Muscle layer of colon (tissue), 2 donors: ENCODE measurements around the gene TMEM184B.
A peak's percentile ranks its signal among the peaks of the same experiment; 100 is the strongest.
"Not testable (repeated sequence)": the region's sequence is repeated elsewhere in the genome, so short reads cannot be mapped to it uniquely, and the experiment has no call there.

ENCODE experiments used
- H3K27ac ChIP-seq: one replicate; pipeline ENCODE4 v1.7.0; 2013; ENCODE audit warnings: low read depth, mild to moderate bottlenecking, low read length, moderate library complexity
- H3K27me3 ChIP-seq, 2 donors: one replicate each; pipeline ENCODE4 v1.7.0; 2013; ENCODE audit warnings: low read length in 2 of 2, mild to moderate bottlenecking in 2 of 2; ENCODE audit not compliant: insufficient read depth in 2 of 2, control insufficient read depth in 1 of 2
- H3K36me3 ChIP-seq: one replicate; pipeline ENCODE4 v1.7.0; 2013; ENCODE audit warnings: mild to moderate bottlenecking, low read length; ENCODE audit not compliant: insufficient read depth
- H3K4me1 ChIP-seq: one replicate; pipeline ENCODE4 v1.7.0; 2013; ENCODE audit warnings: mild to moderate bottlenecking, low read length; ENCODE audit not compliant: insufficient read depth
- H3K4me3 ChIP-seq, 2 donors: one replicate each; pipeline ENCODE4 v1.7.0; 2013; ENCODE audit warnings: low read length in 2 of 2, low read depth in 1 of 2, mild to moderate bottlenecking in 1 of 2, moderate library complexity in 1 of 2
- H3K9ac ChIP-seq: one replicate; pipeline ENCODE4 v1.7.0; 2013; ENCODE audit warnings: low read length
- H3K9me3 ChIP-seq: one replicate; pipeline ENCODE4 v1.7.0; 2013; ENCODE audit warnings: mild to moderate bottlenecking, low read length
- donor health status: abdominal sarcoma.
- donor health status: Adenocarcinoma of cecum.

TMEM184B gene

GRCh38 chr22:38243007-38243765 is 29.6 kb downstream of the TMEM184B start:
- no peaks in the 10 kb centered on the region for H3K9me3 ChIP-seq
- peaks cover 22% of the 10 kb centered on the region for H3K4me1 ChIP-seq
- H3K4me3 ChIP-seq, result no peak overlapping the region
- H3K27ac ChIP-seq, result no peak overlapping the region
- H3K9ac ChIP-seq, result no peak overlapping the region
- H3K27me3 ChIP-seq, result no peaks in the 10 kb centered on the region
- peaks cover 32% of the 10 kb centered on the region for H3K36me3 ChIP-seq

GRCh38 chr22:38240734-38241252 is 32.0 kb downstream of the TMEM184B start:
- Histone ChIP-seq H3K9ac (no peak overlapping the region), H3K27me3 (no peaks in the 10 kb centered on the region), H3K9me3 (no peaks in the 10 kb centered on the region), H3K36me3 (peaks cover 22% of the 10 kb centered on the region), H3K27ac (no peak overlapping the region), H3K4me1 (peaks cover 17% of the 10 kb centered on the region), H3K4me3 (no peak overlapping the region)

DNA sequence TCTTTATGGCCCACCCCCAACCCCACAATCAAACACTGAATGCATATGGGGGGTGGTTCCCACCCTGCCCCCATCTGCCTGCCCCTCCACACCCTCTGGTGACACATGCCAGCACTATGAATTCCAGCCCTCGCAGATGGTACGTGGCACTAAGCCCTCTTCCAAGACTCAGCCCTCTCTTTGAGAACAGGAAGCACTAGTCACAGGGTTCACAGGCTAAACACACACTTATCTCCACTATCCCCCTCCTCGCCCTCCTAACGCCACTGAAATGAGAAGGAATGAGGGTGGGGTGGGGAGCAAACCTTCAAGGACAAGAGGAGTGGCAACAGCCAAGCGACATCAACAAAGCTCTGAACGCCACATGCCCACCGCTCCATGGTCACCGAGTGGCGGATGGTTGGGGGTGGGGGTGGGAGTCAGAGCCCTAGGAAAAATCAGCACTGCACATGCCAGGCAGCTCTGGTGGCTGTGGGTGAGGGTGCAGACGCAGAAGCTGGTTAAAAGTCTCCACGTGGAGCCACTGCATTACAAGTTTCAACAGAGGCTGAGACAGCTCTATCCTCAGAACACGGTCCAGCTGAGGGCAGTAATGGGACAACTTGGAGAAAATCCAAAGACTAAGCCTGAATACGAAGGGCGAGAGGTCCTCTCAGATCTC is 33.6 kb downstream of the TMEM184B start:
- peak overlapping the region in 1 of 2 donors; percentile 13 for H3K4me3 ChIP-seq
- H3K4me1 ChIP-seq, result peaks cover 17% of the 10 kb centered on the region
- no peaks in the 10 kb centered on the region for H3K9me3 ChIP-seq
- peaks cover 34% of the 10 kb centered on the region for H3K36me3 ChIP-seq
- H3K27me3 ChIP-seq, result no peaks in the 10 kb centered on the region
- H3K9ac ChIP-seq, result no peak overlapping the region
- H3K27ac ChIP-seq, result no peak overlapping the region

GRCh38 chr22:38238519-38239071 is 34.2 kb downstream of the TMEM184B start:
- H3K36me3 ChIP-seq, result peaks cover 29% of the 10 kb centered on the region
- H3K27ac ChIP-seq, result no peak overlapping the region
- no peaks in the 10 kb centered on the region for H3K9me3 ChIP-seq
- H3K4me1 ChIP-seq, result peaks cover 17% of the 10 kb centered on the region
- peak overlapping the region in 1 of 2 donors; percentile 13 for H3K4me3 ChIP-seq
- H3K9ac ChIP-seq, result no peak overlapping the region
- H3K27me3 ChIP-seq, result no peaks in the 10 kb centered on the region

GRCh38 chr22:38236786-38237185 is 36.0 kb downstream of the TMEM184B start:
- Histone ChIP-seq H3K4me1 (peaks cover 17% of the 10 kb centered on the region), H3K27ac (no peak overlapping the region), H3K27me3 (no peaks in the 10 kb centered on the region), H3K9ac (no peak overlapping the region), H3K36me3 (peaks cover 33% of the 10 kb centered on the region), H3K9me3 (no peaks in the 10 kb centered on the region), H3K4me3 (no peak overlapping the region)

- Histone ChIP-seq H3K4me1 (peaks cover 17% of the 10 kb centered on the region), H3K27ac (no peak overlapping the region), H3K4me3 (no peak overlapping the region), H3K9me3 (no peaks in the 10 kb centered on the region), H3K36me3 (peaks cover 43% of the 10 kb centered on the region), H3K9ac (no peak overlapping the region), H3K27me3 (no peaks in the 10 kb centered on the region)
These were observed 37.5 kb downstream of the TMEM184B start for GRCh38 chr22:38235240-38235850.

- H3K27ac ChIP-seq, H3K4me3 ChIP-seq, H3K9me3 ChIP-seq, H3K9ac ChIP-seq, H3K27me3 ChIP-seq, H3K4me1 ChIP-seq: not testable (repeated sequence)
- peaks cover 49% of the 10 kb centered on the region for H3K36me3 ChIP-seq
These were observed 39.0 kb downstream of the TMEM184B start for GRCh38 chr22:38233856-38234255.

DNA sequence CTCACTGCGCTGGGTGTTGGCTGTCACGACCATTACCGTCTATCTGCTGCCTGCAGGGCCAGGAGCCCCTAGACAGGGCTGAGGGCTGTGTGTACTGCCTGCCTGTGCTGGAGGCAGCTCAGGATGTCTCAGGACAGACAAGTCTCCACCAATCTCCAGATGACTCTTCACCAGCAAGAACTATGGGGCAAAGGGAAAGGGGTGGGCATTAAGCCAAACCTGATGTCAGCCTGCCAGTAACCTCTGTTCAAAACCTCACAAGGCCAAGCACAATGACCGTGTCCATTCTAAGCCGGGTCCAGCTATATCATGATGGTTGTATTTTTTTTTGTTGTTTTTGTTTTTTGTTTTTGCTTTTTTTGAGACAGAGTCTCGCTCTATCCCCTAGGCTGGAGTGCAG is 39.4 kb downstream of the TMEM184B start:
- H3K4me1 ChIP-seq, result peaks cover 8% of the 10 kb centered on the region
- peaks cover 54% of the 10 kb centered on the region for H3K36me3 ChIP-seq
- H3K4me3 ChIP-seq, result no peak overlapping the region
- H3K9me3 ChIP-seq, result no peaks in the 10 kb centered on the region
- no peak overlapping the region for H3K9ac ChIP-seq
- no peaks in the 10 kb centered on the region for H3K27me3 ChIP-seq
- no peak overlapping the region for H3K27ac ChIP-seq

GRCh38 chr22:38232196-38232595 is 40.6 kb downstream of the TMEM184B start:
- no peak overlapping the region for H3K27ac ChIP-seq
- no peak overlapping the region for H3K9ac ChIP-seq
- no peaks in the 10 kb centered on the region for H3K9me3 ChIP-seq
- peaks cover 10% of the 10 kb centered on the region for H3K4me1 ChIP-seq
- H3K36me3 ChIP-seq, result peaks cover 61% of the 10 kb centered on the region
- no peak overlapping the region for H3K4me3 ChIP-seq
- H3K27me3 ChIP-seq, result no peaks in the 10 kb centered on the region

DNA sequence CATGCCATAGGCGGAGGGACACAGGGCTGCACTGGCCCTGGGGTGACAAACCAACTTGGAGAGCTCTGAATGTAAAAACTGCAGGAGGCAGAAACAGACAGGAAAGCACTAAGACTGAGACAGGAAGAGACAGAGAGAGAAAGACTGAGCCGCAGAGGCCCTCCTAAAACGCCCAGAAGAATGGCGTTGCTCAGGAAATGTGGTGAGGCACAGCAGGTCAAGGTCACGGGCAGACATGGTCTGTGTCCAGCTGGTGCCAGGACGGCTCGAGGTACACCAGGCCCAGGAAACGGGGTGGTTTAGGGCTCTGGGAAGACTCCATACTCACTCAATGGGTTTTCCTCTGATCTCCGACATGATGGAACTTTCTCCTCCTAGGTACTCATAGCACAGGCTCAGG is 41.9 kb downstream of the TMEM184B start:
- Histone ChIP-seq H3K9ac (no peak overlapping the region), H3K36me3 (peaks cover 61% of the 10 kb centered on the region), H3K27me3 (no peaks in the 10 kb centered on the region), H3K27ac (no peak overlapping the region), H3K9me3 (no peaks in the 10 kb centered on the region), H3K4me1 (peaks cover 10% of the 10 kb centered on the region), H3K4me3 (no peak overlapping the region)

- H3K36me3 ChIP-seq, result peaks cover 56% of the 10 kb centered on the region
- H3K4me3 ChIP-seq, result no peak overlapping the region
- no peak overlapping the region for H3K27ac ChIP-seq
- H3K9ac ChIP-seq, result no peak overlapping the region
- peaks cover 10% of the 10 kb centered on the region for H3K4me1 ChIP-seq
- no peaks in the 10 kb centered on the region for H3K27me3 ChIP-seq
- no peaks in the 10 kb centered on the region for H3K9me3 ChIP-seq
These were observed 42.5 kb downstream of the TMEM184B start for GRCh38 chr22:38230108-38230825.
